Kidney tubule cell (primary cell): ENCODE measurements around the gene STX3.
A peak's percentile ranks its signal among the peaks of the same experiment; 100 is the strongest.

Experiments
- DNase-seq: peaks from one replicate; pipeline ENCODE4 v3.0.0-alpha.2; 2018; ENCODE audit warnings: low spot score

The STX3 gene

DNA sequence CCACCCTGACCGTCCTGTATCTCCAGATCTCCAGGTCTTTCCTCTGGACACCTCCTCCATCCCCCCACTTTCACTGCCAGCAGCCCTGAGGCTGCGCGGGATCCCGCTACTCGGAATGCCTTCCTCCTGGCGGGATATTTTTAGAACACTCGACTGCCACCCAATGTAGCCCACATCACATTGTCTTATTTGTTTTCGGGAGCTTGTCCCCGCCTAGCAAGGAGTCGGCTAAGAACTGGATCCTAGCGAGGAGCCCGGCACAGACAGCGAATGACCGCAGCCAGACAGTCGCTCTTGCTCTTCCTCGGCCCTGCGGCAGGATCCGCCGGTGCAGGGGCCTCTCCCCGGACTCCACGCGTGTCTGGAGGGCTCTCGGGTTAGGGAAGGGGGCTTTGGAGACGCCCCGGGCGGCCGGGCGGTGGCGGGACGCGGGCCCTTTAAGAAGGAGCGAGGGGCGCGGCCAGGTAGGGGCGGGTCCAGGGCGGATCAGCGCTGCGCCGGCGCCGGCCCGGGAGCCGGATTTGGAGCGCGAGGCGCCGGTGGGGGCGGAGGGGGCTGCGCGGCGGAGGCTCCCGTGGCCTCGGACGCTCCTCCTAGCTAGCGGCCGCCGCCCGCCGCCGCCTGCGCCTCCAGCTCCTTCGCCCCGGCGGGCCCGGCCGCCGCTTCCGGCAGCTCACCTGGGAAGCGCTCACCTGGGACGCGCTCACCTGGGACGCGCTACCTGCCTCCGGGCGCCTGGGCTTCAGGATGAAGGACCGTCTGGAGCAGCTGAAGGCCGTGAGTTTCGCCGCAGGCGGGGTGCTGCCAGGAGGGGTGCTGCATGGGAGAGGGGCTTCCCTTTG is at the start of gene STX3:
STX3 (plus strand) TSS at position 518 of the 842 bp plus-strand sequence; CDS start at position 748, 230 bp downstream.
- peak; percentile 87 for DNase-seq

DNA sequence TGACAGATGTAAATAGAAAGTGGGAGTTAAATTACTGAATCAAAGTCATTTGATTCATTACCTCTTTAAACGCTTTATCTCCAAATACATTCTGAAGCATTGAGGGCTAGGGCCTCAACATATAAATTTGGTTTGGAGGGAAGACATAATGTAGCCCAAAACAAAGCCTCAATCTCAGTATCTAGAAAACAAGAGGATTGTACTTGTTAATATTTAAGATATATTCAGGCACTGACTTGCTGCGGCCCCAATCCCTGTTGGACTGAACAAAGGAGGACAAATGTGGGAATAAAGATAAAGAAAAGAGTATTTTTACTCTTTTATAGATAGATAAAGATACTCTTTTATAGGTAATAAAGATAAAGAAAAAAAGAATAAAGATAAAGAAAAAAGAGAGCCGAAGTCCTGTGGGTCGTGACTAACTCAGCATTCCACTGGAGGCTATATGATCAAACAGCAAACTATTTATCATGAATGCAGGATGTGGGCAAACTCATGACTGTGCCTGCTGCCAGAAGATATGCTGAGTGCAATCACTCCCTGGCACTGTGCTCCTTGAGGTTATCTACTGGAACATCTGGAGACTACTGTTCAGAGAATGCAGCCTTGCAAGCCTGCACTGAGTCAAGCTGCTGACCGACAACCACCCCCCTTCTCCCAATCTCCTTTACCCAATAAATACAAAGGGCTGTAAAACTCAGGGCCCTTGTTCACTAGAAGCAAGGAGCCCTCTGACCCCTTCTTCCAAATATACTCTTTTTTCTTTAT is 48.5 kb upstream of the STX3 start:
- peak; percentile 95 for DNase-seq

DNA sequence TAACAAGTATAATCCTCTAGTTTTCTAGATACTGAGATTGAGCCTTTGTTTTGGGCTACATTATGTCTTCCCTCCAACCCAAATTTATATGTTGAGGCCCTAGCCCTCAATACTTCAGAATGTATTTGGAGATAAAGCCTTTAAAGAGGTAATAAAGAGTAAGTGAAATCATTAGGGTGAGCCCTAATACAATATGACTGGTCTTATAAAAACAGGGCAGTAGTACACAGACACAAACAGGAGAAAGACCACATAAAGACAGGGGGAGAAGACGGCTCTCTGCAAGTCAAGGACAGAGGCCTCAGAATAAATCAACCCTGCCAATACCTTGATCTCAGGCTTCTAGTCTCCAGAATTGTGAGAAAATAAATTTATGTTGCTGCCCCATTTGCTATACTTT is 47.8 kb upstream of the STX3 start:
- no peak for DNase-seq

DNA sequence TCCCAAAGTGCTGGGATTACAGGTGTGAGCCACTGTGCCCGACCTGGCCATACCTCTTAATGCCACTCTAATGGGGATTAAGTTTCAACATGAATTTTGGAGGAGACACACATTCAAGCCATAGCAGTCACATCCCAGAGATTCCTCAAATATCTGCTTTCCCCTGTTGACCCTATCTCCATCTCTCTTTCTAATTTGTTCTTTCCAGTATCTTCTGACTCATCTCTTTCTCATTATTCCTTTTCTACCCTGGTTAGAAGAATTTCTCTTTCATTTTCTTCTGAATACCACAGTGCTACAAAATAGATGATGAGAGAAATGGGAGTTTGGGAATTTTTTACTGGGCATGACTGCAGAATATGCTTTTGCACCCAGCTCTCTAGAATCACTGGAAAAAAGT is 46.6 kb upstream of the STX3 start:
- peak; percentile 22 for DNase-seq

DNA sequence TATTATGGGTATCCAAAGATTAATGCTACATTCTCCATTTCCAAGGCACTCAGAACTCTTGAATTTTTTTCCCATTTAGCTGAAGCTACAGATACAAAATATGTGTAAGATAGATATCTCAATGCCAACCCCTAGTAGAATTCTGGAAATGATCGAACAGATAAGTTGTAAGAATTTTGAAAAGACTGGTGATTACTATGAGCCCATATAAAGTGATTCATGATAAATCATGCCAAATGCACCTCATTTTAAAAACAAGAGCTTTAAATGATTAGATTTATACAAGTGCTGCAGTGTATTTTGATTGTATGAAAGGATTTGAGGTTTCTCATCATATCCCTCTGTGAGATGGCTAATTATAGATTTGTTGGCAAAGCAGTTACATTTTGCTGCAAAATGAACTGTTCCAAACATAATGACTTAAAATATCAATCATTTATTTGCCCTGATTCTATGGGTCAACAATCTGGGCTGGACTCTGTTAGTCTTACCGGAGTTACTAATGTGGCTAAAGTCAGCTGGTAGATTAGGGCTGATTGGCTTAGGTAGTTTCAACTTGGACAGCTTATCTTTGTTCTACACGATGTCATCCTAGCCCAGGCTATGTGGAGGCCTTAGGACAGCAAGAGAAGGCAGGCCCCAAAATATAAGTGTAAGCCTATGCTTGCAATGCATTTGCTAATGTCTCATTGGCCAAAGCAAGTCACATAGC is 44.9 kb upstream of the STX3 start:
- peak; percentile 45 for DNase-seq

DNA sequence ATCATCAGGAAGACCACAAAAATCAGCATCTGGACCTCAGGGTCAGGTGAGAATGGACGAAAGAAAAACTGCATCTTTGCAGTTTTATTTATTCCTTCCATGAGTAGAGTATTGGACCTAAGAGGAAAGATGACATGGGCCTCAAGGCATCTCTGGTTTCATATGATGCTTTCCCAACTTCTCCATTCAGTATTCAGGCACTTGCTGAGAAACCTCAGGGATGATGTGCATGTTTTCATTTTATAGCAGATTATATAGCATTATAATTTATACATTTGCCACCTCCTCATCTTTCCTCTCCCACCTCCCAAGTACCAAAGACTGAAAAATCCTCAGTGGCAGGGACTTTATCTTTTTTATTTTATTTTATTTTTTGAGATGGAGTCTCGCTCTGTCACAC is 41.4 kb upstream of the STX3 start, which contains the start of gene OR10V1:
OR10V1 (minus strand) TSS at position 101 of the 400 bp plus-strand sequence; CDS start at position 101, 0 bp downstream.
- no peak for DNase-seq

DNA sequence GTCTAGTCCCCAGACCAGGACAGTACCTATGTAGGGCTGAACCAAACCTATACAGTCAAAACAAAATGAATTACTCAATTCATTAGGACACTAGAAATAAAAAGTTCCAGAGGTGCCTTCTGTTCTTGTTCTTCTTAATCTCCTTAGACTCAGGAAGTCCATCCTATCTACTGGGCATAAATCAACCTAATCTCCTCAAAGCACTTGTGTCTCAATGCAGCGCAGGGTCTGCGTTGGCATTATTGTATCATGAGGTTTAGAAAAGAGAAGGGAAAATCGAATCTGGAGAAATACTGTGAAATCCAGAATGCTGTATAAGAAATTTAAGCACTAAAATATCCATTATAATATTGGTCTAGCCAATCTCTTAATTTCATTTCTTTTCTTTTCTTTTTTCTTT is 39.1 kb upstream of the STX3 start:
- DNase-seq = no peak

DNA sequence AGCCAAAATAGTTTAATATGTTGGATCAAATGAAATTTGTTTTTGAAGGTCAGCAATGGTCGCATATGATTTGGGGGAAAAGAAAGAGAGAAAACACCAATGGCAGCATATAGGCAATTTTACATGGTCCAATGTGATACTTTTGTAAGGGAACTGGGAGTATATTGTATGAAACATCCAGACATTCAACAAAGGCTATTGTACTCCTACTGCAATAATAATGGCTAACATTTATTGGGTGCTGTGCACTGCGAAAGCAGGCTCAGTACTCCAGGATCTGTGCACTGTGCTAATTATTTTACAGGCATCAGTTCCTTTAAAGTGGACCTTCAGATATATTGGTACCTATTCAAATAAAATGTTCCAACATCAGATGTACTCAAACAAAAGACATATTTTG is 35.6 kb upstream of the STX3 start:
- no peak for DNase-seq

DNA sequence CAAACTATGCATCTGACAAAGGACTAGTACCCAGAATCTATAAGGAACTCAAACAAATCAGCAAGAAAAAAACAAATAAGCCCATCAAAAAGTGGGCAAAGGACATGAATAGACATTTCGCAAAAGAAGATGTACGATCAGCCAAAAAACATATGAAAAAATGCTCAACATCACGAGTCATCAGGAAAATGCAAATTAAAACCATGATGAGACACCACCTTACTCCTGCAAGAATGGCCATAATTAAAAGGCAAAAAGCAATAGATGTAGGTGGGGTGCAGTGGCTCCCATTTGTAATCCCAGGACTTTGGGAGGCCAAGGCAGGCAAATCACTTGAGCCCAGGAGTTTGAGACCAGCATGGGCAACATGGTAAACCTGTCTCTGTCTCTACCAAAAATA is 31.1 kb upstream of the STX3 start:
- no peak for DNase-seq

DNA sequence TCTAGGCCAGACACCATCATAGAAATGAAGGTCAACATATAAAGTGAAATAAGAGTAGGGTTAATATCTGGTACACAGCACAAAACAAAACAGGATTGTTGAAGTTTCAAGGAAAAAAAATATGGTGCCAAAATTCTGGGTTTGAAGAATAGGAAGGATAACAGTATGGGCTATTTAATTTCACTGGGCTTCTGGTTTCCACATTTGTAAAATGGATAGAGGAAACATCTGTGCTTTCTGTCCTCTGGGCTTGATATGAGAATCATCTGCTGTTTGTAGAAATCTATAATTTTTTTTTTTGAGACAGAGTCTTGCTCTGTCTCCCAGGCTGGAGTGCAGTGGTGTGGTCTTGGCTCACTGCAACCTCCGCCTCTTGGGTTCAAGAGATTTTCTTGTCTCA is 27.8 kb upstream of the STX3 start:
- DNase-seq = no peak

DNA sequence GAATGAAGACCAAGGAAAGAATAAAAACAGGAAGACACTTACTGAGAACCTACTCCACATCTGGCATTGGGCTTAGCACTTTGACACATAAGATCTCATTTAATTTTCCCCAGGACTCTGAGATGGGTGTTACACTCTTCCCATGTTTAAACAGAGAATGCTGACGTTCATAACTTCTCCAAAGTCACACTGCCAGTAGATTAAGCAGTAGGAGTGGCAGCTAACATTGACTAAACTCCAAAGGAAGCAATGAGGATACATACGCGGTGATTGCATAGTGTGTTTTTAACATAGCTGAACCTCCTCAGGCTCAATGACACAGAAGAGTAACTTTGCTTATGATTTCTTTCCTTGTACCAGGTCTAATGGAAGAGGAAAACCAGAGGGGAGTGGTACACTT is 27.0 kb upstream of the STX3 start:
- DNase-seq = no peak

DNA sequence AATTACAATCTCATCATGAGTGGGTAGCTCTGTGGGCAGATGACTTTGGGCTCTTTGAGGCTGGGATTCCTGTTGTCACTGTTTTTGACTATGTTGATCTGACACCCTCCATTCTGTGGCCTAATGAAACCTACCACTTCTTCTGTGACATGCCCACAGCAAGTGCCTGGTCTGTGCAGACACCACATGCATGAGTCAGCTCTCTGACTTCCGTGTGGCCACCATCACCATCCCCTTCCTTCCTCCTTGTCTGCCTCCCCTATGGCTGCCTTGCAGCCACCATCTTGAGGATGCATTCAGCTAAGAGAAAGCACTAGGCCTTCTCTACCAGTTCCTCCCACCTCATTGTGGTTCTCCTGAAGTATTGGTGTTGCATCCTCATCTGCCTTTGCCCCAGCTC is 26.3 kb upstream of the STX3 start:
- peak; percentile 24 for DNase-seq

DNA sequence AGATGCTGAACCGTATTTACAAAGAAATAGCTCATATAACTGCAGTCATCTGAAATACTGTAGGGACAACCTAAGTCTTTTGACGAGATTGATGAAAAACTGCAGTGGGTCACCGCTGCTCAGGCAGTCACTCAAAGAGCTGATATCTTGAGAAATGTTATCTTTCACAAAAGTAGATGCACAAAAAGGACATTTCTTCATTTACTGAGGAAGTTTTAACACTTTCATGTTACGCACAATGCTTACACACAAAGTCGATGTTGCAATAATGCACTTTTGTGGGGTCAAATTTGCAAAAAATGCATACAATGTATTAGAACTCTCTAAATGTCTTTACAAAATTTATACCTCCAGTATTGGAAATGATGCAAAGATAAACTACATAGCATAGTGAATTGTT is 25.3 kb upstream of the STX3 start:
- no peak for DNase-seq

DNA sequence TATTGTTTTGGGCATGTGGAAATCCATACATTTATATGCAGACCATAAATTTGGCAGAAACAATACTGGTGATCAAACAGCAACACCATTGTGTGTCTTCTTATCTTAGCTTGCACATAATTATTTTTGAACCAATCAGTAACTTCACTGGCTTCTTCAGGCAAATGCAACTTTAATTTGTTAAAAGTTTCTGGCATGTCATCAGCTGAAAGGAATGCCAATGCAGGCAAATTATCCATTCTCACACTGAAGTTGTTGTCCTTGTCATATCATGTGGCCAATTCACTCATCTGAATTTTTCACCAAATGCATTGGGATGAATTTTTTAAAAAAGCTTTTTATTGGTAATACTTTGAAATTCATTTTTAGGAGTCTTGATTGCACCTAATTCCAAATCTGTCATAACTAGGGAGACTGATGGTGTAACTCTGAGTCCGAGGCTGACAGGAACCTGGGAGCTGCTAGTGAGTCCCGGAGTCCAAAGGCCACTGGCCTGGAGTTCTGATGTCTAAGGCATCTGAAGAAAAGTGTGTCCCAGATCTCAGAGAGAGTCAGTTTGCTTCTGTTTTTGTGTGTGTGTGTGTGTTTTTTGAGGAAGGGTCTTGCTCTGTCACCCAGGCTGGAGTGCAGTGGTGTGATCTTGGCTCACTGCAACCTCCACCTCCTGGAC is 24.1 kb upstream of the STX3 start:
- DNase-seq = peak; percentile 21

DNA sequence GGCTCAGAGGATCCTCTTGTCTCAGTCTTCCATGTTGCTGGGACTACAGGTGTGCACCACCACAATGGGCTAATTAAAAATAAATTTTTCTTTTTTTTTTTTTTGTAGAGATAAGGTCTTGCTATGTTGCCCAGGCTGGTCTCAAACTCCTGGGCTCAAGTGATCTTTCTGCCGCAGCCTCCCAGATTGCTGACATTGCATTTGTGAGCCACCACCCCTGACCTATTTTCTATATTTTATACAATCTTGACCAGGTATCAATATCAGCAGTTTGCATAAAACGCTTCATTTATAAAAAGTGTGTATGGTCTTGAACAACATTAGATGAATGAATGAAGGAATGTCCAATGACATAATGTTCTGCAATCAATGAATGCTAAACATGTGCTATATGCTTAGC is 9.1 kb upstream of the STX3 start:
- no peak for DNase-seq

DNA sequence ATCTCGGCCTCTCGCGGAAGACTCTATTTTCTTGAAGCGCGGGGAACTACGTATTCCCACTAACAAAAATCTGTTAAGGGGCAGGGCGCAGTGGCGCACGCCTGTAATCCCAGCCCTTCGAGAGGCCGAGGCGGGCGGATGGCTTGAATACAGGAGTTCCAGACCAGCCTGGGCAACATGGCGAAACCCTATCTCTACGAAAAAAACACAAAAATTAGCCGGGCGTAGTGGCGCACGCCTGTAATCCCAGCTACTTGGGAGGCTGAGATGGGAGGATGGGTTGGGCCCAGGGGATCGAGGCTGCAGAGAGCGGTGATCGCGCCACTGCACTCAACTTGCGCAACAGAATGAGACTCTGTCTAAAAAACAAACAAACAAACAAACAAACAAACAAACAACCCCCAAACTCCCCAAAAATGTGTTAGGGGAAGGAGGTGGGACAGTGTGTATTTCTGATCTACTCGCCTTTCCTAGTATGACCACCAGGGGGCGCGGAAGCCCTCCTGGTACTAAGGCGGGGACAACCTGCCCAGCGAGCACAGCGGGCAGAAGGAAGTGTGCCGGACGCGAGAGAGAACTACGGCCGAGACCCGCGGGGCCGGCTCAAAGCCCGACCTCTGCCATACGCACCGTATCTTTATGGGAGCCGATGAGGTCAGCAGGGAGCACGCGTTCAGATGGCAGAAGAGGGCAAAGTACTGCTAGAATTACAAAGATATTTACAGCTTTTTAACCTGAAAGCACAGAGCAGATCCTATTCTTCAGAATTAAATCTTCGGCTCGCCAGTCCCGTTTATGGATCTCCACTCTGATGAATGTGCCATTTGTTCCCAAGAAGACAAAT is 1.3 kb upstream of the STX3 start:
- DNase-seq = peak; percentile 84

DNA sequence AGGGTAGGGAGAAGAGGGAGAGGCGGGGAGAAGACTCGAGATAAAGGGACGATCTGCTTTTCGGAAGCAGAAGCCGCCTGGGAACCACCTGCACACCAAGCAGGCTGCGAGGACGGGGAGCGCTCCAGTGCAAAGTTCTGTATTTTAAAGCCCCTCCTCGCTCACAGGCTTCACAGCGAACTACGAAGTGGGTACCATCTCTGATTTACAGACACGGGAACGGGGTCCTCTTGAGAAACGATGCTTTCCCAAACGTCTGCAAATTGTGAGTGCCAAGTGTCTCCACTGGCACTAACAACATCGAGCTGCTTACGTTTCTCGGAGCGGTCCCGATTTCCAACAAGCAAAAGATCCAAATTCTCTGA is 700 bp upstream of the STX3 start:
- no peak for DNase-seq

DNA sequence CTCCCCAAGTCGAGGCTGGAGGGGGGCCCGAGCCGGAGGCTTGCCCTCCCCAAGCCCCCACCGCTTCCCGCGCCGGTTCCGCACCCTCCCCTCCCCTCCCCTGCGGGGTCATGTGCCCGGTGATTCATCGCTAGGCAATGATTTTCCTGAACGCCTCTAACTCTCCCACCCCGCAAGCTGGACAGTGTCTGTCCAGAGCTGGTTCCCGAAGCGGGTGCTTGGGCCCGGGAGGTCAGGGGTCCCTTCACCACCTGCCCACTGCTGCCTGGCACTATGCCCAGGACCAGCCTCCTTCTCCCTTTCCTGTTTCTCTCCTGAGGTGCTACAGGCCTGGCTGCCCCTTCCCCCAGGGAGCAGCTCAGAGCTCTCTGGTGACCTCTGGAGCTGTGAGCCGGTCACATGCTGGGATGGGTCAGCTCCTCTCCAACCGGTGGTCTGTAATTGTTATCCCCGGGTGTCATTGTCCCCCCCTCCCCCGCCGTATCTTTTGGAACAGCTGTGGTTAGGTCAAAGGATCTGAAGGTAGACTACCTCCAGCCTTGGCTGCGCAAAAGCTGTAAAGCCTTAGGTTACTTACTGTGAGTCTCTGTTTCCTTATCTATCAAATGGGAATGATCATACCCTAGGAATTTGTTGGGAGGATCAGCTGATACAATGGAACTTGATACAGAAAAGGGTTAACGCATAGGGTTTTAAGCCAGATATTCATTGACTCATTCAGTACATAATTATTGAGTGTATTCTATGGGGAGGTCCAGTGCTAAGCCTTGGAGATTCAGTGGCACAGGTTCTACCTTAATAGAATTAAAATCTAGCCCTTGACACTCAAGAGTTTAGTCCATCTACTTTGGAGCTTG is 753 bp downstream of the STX3 start:
- DNase-seq = peak; percentile 93

DNA sequence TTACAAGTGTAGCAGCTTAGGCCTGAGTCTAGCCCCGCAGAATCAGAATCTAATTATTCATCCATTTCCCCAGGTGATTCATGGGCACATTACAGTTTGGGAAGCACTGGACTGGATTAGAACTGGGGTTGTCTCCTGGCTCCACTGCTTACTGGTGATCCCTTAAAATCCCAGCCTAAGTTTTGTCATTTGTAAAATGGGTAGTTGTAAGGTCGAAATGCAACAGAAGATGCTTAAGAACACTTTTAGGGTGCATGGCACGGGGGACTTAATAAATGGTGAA is 1.3 kb downstream of the STX3 start:
- DNase-seq = peak; percentile 78

DNA sequence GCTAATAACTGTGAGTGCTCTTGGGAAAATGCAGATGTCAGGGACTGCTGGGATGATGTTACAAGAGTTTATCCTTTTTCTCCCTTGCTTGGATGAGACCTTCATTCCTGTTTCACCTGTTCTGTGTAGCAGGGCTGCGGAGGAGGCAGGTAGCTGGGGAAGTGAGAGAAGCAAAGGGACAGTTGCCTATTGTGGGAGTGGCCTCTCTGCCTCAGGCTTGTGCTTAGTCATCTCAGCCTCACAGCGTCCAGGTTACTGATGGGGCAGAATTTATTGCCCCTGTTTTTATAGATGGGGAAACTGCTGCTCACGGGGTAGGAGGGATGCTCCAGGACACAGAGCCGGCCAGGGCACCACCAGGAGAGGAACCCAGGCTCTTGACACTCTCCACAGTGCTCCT is 1.7 kb downstream of the STX3 start:
- peak; percentile 75 for DNase-seq
